Activated CD8-positive, alpha-beta memory T cell treated with anti-CD3 and anti-CD28 coated beads, Interleukin-2, amount 50 U/mL, for 48 hours (primary cell): ENCODE measurements around the gene NTRK1.
"Not testable (repeated sequence)": the region's sequence is repeated elsewhere in the genome, so short reads cannot be mapped to it uniquely, and the experiment has no call there.

Source experiments
- DNase-seq: peaks from one replicate; pipeline ENCODE4 v3.0.0-alpha.2; 2020

The NTRK1 gene

GRCh38 chr1:156920233-156921052, 59.8 kb downstream of the NTRK1 start, which contains the start of gene LRRC71:
Gene LRRC71 (plus strand): TSS chr1:156920632. CDS start chr1:156920804, 172 bp downstream.
- DNase-seq = peak; percentile 93

GRCh38 chr1:156921053-156921529, 60.4 kb downstream of the NTRK1 start:
- no peak for DNase-seq

GRCh38 chr1:156922986-156923669, 62.5 kb downstream of the NTRK1 start:
- DNase-seq = no peak

DNA sequence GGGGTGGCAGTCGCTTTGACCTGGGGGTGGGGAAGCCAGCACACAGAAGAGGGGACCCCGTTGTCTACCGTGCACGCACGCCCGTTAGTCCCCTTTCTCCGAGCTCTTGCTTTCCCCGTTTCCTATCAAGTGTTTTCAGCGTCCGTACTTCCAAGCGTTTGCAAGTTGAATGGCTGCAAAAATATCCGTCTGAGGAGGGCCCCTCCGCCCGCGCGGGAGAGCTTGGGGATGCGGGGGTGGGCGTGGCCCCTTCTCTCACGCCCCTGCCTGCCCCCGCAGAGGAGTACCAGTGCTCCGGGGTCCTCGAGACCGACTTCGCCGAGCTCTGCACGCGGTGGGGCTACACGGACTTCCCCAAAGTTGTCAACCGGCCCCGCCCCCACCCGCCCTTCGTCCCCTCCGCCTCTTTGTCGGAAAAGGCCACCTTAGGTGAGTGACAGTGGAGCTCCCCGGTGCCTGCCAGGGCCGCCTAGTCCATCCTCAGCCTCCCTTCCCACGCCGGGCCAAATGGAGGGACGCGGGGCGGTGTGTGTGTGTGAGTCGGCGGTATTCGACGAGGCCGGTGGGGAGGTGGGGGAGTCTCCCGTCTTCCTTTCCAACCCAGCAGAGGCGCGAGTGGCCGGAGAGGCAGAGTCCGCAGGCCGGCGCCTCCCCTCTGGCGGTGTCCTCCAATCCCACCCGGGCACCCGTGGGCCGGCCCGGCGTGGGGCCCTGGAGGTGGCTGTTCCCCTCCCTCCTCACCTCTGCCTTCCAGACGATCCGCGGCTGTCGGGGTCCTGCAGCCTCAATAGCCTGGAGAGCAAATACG, 63.2 kb downstream of the NTRK1 start:
- no peak for DNase-seq

- no peak for DNase-seq
Measured at GRCh38 chr1:156924478-156925153, 64.0 kb downstream of the NTRK1 start.

GRCh38 chr1:156925154-156926010, 64.7 kb downstream of the NTRK1 start:
- no peak for DNase-seq

DNA sequence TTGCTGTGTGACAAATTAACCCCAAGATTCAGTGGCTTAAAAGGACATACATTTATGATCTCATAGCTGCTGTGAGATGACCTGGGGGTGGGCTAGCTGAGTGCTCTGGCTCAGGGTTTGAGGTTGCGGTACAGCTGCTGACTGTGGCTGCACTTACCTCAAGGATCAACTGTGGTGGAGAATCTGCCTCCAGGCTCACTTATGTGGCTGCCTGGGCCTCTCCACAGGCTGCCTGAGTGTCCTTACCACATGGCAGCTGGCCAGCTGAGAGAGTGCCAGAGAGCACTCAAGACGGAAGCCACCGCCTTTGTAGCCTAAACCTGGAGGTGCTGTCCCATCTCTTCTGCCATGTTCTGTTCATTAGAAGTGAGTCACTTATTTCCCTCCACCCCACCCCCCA, 65.5 kb downstream of the NTRK1 start:
- peak; percentile 82 for DNase-seq

GRCh38 chr1:156926695-156927094, 66.0 kb downstream of the NTRK1 start:
- not testable (repeated sequence) for DNase-seq

- DNase-seq = peak; percentile 86
Measured at GRCh38 chr1:156927215-156928042, 66.8 kb downstream of the NTRK1 start.

DNA sequence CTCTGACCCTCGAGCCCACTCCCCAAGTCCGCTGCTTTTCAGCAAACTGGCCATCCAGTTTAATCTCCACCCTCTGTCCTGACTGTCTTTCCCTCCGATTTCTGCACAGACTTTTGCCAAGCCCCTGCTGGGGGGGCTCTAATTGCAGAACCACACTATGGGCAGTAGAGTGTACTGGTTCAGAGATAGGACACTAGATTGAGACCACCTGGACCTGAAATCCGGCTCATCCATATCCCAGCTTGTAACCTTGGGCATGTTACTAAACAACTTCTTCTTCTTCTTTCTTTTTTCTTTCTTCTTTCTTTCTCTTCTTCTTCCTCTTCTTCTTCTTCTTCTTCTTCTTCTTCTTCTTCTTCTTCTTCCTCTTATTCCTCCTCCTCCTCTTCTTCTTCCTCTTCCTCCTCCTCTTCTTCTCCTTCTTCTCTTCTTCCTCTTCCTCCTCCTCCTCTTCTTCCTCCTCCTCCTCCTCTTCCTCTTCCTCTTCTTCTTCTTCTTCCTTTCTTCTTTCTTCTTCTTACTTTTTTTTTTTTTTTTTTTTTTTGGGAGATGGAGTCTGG, 67.5 kb downstream of the NTRK1 start:
- no peak for DNase-seq

DNA sequence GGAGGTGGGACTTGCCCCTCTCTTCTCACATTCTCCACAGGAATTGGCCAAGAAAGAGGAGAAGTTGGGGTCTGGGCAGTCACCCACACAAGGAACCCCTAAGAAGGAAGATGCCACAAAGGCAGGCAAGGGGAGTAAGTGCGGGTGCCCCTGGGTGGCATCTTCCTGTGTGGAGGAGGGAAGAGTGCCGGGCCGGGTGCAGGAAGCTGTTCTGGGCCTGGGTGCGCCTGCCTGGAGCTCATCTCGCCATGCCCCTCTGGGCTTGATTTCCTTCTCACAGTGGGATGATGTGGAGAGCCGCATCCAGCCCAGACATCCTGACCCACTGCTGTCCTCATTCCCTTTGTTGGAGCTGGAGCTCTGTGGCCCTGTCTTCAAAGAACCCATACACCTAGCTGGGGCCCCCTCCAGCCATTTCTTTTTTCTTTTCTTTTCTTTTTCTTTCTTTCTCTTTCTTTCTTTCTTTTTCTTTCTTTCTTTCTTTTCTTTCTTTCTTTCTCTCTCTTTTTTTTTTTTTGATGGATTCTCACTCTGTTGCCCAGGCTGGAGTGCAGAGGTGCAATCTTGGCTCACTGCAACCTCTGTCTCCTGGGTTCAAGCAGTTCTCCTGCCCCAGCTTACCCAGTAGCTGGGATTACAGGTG, 69.1 kb downstream of the NTRK1 start:
- no peak for DNase-seq

- no peak for DNase-seq
Measured at GRCh38 chr1:156930483-156930882, 69.8 kb downstream of the NTRK1 start.
